Cortex of kidney (tissue), 1 donor: ENCODE measurements around the gene BORCS5.

Experiments
- DNase-seq: peaks from one replicate; lab custom pipeline; 2025; lab: John Stamatoyannopoulos, UW

The BORCS5 gene

DNA sequence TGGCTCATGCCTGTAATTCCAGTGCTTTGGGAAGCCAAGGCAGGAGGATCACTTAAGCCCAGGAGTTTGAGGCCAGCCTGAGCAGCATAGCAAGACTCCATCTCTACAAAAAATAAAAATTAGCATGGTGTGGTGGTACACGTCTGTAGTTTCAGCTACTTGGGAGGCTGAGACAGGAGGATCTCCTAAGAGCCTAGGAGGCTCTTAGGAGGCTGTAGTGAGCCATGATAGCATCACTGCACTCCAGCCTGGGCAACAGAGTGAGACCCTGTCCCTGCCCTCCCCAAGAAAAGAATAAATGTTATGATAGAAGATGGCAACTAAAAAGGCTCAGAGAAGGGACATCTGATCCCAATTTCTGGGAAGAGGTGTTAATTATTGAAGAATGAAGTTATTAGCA is 3.6 kb upstream of the BORCS5 start:
- no peak for DNase-seq

DNA sequence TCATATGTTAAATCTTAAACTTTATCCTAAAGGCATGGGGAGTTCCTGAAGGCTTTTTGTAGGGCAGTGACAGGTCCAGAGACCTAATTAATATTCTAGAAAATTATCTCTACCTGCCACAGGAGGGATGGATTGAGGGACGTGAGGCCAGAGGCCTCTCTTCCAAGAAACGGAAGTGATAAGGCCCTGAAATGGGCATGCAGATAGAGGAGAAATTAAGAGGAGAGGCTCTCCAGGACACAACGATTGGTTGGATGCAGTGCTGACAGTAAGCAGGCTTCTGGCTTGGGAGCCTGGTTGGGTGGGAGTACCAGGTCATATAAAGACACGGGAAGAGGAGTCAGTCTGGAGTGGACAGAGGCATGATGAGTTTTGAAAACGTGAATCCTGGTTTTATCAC is 3.1 kb upstream of the BORCS5 start:
- DNase-seq: no peak

DNA sequence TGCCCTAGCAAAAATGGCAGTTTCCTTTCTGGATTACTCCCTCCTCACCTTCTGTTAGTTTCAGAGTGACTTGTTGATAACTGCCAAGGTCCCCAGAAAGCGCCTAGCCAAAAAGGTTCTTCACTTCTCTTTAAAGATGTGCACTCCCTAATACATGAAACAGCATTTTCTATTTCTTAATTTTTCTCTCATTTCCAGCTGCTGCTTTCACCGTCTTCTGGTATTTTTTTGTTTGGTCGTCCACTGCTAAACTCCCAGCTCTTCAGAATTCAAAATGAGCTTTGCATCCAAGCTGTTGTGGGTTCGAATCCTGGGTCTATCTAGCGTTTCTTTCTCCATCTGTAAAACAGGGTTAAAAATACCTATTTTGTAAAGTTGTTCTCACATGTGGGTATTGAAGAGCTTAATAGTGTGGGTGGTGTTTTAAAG is 397 bp upstream of the BORCS5 start:
- DNase-seq: no peak

DNA sequence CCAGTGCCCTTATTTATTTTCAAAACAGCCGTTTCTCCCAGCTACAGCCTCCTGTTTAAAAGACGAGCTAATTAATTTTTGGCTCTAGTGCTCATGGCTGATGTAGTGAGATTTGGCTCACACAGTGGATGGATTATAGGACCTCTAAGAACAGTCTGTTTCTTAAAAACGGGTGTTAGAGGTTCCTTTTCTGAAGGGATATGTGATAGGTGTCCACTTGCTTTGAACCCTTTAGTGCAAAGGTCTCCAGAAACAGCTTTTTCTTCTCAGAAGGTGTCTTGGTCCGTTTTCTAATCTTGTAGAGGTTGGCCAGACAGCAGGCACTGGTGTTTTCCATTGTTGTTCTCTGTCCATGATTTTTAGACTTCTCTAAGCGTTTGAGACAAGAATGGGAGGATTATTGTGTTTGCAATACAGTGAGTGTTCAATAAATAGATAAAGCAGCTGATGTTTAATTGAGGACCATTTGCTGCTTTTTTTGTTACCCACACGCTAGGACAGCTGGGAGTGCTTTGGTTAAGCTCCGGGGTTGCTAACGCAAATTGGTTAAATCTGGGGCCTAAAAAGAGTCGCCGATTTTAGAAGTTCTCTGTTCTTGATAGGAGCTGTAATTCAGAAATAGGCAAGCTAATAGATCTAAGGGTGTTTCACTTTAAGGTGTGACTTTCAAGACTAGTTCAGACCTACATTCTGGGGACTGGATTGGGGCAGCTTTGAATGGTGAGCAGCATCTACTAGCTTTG is 1.0 kb downstream of the BORCS5 start:
- no peak for DNase-seq

DNA sequence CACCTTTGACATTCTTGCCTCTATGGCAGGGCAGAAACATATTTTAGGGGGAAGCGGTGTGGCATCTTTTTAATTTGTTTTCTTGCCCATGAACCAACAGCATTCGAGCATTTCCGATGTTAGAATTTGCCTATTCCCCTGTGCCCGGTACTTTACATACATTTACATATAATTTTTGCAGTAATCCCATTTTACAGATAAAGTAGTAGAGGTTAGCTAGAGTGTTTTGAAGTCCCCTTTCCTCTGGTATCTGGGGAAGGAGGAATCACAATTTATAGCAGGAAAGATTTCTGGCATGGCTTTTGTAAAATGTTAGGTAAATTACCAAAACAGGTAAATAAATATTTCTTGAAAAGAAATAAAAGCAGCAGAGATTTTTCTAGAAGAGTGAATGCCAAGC is 1.6 kb downstream of the BORCS5 start:
- no peak for DNase-seq

DNA sequence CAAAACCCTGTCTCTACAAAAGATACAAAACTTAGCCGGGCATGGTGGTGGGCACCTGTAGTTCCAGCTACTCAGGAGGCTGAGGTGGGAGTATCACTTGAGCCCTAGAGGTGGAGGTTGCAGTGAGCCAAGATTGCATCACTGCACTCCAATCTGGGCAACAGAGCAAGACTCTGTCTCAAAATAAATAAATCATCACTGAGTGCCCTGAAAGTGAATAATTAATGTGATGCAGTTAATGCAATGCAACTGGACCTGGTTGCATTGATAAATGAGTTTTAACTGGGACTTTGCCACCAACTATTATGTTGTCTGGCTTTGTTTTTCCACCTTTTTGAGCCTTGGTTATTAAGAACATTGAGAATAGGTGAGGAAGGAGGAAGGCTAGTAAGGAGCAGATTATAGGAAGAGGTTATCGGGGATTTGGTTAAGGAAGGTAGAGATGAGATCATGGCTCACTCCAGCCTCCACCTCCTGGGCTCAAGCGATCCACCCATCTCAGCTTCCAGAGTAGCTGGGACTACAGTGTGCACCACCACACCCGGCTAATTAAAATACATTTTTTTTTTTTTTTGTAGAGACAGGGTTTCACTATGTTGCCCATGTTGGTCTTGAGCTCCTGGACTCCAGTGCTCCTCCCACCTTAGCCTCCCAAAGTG is 8.0 kb downstream of the BORCS5 start:
- no peak for DNase-seq

DNA sequence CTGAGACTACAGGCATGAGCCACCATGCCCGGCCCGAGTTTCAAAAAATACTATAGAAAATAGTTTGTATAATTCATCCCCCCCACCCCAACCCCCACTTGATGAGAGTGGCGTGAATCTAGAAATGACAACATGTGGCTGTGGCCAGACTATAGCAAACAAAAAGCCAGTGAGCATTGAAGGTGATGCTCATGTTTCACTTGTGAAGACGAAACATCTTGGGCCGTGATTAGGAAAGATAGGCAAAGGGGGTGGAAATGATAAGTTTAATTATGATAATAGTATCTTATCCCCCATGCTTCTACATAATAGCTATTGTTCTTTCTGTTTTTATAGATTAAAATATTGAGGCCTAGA is 8.5 kb downstream of the BORCS5 start:
- no peak for DNase-seq

DNA sequence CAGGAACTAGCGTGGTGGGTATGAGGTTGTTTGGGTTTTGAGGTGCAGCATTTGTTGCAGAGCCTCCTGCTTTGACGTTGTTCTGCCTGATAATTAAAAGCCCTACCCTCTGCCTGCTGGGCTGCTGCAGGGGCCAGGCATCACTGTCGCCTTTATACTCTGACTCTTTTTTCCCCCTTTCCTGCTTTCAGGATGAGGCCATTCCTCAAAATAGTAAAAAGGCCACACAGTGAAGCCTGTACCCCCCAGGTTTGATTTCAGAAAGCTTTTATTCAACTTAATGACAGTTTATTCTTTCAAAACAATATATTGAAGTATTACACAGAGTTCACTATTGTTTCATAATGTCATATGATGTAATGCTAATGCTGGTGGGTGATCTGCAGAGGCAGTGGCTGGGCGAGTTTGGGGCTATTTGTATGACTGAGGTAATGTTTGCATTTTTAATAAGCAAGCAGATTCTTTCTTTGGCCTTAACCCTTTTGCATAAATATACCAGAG is 9.1 kb downstream of the BORCS5 start:
- no peak for DNase-seq

DNA sequence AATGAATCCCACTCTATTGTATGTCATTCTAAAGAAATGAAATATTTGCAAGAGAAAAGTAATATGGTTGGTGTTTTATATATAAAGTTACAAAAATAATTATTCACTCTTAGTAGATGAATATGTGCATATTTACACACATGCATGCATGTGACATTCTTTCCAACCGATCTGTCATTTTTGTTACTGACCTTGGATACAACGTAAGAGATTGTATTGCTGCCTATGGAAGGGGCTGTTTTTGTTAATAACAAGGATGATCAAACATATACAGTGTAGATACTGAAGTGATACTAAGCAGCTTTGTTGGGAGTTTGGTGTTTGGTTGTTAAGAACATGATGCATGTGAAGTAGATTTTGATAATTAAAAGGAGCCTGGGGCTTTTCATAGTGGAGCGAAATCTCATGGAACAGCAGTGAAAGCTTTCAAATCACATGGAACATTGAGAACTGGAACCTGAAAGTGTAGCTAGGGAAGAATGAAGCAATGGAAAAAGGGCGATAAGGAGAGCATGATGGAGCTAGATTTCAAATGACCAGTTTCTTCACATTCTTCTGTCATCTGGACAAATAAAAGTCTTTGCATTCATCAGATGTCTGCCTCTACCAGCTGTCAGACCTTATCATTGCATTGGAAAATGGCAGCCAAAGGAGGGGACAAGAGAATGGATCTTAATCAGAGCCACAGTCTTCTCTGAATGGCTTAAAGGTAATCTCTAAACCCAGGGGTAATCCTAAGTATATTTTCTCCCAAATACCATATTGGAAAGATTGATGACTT is 10.0 kb downstream of the BORCS5 start:
- DNase-seq: no peak

DNA sequence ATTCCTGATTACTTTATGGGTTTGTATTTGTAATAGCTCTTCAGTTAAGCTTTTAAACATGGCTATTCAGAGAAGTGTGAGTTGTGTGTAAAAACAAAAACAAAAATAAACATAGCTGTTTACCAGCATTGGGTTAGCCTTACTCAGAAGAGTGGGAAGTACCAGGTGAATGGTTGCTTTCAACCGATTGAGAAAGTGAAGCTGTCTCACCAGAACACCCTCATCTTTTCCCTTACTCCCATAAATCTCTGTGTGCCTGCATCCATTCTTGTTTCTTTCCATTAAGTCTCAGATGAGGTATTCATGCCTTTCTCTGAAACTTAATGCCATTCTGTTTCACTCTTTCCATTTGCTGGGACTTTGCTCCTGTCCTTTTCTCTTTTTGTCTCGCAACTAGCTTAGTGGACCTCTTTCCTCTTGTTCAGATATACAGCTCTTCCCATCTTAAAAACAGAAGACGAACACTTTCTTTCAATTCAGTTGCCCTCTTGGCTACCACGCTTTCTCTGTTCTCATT is 10.7 kb downstream of the BORCS5 start:
- no peak for DNase-seq

DNA sequence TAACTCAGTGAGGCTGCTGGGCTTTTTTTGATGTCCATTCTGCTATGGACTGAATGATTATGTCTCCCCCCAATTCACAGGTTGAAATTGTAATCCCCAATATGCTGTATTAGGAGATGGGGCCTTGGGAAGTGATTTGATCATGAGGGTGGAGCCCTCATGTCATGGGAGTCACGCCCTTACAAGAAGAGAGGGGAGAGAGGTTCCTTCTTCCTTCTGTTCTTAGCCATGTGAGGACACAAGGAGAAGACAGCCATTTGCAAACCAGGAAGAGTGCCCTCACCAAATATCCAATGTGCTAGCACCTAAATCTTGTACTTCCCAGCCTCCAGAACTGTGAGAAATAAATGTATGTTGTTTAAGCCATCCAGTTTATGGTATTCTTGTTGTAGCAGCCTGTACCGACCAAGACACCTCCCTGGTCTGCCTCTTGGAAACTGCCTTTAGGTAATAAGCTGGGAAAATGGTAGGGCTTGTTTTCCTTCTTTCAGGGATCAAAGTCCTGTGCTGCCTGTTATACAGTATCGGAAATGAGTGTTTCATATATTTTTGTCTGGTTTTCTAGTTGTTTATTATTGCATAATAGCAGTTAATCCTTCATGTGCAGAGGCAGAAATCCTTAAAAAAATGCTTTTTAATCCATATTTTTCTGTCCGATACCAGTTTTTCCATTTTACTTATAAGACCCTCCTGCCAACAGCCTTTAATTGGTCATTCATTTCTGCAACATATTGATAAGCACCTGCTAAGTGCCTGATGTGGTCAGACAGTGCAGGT is 16.3 kb downstream of the BORCS5 start:
- DNase-seq: no peak

DNA sequence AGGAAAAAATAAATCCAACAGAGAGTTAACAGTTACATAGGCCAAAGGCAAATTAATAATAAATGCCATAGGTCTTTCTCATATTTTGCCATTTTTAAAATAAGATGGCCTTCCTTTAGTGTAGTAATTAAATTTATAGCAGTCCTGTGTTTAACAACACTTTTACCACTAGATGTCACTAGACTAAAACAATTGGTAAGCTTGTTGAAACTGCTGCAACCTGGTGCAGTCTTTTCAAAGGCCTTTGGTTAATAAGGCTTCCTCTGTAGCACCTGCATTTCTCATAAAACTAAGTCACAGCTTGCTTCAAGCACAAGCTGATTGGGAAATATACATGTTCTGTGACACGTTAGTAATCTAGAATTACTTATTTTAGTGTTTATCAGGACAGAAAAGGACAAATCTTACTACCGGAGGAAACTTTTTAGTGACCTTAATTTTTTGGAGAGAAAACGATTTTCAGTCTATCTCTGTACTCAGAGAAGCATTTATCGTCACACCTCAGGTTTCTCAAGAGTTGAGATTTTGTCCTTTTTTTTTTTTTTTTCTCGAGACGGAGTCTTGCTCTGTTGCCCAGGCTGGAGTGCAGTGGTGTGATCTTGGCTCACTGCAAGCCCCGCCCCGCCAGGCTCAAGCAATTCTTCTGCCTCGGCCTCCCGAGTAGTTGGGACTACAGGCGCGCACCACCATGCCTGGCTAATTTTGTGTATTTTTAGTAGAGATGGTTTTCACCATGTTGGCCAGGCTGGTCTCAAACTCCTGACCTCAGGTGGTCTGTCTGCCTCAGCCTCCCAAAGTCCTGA is 20.0 kb downstream of the BORCS5 start:
- no peak for DNase-seq

DNA sequence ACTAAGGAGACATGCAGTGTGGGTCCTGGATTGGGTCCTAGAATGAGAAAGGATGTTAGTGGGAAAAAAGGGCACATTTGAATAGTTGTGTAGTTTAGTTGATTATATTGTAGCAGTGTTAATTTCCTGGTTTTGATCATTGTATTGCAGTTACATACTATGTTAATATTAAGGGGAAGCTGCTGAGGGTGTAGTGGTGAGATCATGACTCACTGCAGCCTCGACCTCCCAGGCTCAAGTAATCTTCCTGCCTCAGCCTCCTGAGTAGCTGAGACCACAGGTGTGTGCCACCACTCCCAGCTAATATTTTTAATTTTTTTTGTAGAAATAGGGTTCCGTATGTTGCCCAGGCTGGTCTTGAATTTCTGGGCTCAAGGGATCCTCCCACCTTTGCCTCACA is 21.7 kb downstream of the BORCS5 start:
- DNase-seq: no peak

DNA sequence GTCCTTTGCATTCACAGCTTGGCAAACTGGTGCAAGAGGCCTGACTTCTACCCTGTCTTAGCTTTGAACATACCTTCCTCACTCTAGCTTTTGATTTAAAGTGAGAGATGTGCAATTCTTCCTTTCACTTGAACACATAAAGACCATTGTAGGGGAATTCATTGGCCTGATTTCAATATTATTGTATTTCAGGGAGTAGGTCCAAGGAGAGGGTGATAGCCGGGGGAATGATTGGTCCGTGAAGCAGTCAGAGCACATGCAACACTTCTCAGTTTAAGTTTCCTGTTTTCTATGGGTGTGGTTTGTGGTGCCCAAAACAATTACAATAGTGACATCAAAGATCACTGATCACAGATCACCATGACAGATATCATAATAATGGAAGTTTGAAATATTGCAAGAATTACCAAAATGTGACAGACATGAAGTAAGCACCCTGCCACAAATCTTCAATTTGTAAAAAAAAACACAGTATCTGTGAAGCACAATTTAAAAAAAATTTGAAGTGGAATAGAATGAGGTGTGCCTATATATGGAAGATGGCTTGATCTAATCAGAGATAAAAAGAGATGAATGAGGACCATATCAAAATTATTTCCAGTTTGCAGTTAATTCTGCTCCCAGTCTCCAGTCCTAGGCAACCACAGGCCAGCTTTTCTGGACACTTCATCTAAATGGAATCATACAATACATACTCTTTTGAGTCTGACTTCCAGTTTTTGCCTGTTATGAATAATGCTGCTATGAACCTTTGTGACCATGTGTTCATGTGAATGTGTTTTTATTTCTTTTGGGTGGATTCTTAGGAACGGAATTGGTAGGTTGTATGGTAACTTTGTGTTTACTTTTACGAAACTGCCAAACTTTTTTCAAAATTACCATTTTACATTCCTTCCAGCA is 23.2 kb downstream of the BORCS5 start:
- no peak for DNase-seq

DNA sequence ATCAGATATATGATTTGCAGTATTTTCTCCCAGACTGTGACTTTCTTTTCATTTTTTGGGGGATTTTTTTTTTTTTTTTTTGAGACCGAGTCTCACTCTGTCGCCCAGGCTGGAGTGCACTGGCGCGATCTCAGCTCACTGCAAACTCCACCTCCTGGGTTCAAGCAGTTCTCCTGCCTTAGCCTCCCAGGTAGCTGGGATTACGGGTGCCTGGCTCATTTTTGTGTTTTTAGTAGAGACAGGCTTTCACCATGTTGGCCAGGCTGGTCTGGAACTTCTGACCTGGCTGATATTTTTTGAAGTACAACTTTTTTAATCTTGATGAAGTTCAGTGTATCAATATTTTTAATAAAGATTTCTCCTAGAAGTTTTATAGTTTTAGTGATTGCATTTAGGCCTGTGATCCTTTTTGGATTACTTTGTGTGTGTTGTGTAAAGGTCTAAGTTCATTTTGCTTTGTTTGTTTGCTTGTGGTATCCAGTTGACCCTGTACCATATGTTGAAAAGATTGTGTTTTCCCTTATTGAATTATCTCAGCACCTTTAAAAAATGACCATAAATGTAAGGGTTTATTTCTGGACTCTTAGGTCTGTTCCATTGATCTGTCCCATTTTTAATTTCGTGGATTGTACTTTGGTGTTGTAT is 24.2 kb downstream of the BORCS5 start:
- DNase-seq: no peak

DNA sequence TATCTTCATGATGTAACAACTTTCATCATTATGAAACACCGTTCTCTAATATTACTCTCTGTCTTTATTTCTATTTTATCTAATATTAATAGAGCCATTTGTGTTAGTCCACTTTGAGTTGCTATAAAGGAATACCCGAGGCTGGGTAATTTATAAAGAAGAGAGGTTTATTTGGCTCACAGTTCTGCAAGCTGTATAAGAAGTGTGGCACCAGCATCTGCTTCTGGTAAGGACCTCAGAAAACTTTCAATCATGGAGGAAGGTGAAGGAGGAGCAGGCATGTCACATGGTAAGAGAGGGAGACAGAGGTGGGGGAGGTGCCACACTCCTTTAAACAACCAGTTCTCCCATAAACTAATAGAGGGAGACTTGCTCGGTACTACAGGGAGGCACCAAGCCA is 25.1 kb downstream of the BORCS5 start:
- DNase-seq: no peak

DNA sequence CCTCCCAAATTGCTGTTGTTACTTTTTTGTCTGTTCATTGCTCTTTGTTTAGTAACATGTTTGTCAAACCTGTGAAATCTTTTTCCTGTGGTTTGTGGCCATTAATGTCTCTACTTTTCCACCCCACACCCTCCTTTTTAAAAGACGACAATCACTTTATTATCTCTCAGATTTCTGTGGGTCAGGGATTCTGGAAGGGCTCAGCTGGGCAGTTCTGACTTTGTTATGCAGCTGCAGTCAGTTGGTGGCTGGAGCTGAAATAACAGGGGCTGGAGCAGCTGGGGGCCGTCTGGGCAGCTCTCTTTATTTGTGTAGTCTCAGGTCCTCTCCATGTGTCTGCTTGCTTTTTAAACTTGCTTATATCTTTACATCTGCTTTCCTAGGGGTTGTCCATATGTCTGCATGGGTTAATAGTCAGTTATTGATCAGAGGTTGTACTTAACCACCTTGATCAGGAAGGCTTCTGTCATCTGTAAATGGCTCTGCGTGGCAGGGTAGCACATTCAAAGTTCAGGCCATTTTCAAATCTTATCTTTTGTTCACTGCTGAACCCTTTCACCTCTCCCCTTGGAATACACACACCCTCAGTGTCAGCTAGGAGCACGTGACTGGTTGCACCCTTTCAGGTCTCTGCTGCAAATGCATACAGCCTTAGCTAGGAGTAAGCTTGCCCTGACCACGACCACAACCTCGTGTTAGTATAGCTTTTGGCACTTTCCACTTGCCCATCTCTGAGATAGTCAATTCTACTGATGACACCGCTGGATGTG is 27.9 kb downstream of the BORCS5 start:
- no peak for DNase-seq

DNA sequence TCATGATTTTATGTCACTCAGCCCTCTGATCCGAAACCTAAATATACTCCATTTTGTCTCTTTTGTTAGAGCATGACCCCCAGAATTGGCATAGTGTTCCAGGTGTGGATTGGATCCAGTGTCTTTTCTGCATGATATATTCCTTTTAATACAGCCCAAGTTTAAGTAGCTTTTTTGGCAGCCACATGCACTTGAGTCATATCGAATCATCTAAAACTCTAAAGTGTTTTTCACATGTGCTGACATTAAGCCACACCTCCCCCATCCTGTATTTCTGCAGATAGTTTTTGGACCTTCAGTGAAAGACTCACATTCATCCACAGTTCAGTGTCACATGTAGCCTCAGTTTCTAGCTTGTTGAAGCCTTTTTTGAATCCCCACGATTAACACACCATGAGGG is 30.6 kb downstream of the BORCS5 start:
- no peak for DNase-seq

DNA sequence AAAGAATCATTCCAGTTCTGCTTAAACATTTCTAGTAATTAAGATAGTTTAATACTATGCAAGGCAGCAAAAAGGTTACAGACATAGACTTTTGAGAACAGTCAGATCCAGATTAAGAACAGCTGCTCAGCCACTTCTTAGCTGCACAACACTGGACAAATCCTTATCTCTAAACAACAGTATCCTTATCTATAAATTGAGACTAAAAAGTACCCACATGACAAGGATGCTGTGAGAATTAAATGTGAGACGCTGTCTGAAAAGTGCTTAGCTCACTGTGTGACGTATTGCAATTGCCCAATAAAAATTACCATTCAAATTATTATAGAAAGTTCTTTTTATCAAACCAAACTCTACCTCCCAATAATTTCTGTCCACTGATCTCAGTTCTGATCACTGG is 35.5 kb downstream of the BORCS5 start:
- DNase-seq: no peak
